ENCODE results near the gene ADISSP.
"Not testable (repeated sequence)": the region's sequence is repeated elsewhere in the genome, so short reads cannot be mapped to it uniquely, and the experiment has no call there.

The ADISSP gene

GRCh38 chr20:3797592-3798372, 30.2 kb upstream of the ADISSP start:
- no peak for DNase-seq

- no peak for DNase-seq
Observed at GRCh38 chr20:3797226-3797545, 29.6 kb upstream of the ADISSP start.

- no peak for DNase-seq
Observed at GRCh38 chr20:3796477-3797225, 29.1 kb upstream of the ADISSP start.

GRCh38 chr20:3795511-3796468, 28.2 kb upstream of the ADISSP start, which contains the start of gene CDC25B:
CDC25B (plus strand) TSS chr20:3796310; CDS start chr20:3796532, 222 bp downstream.
- DNase-seq, result peak; percentile 88

GRCh38 chr20:3794701-3795420, 27.3 kb upstream of the ADISSP start:
- DNase-seq, result no peak

GRCh38 chr20:3794168-3794567, 26.6 kb upstream of the ADISSP start:
- not testable (repeated sequence) for DNase-seq

- not testable (repeated sequence) for DNase-seq
Observed at GRCh38 chr20:3789201-3789600, 21.6 kb upstream of the ADISSP start.

- no peak for DNase-seq
Observed at GRCh38 chr20:3788685-3789155, 21.2 kb upstream of the ADISSP start.

- no peak for DNase-seq
Observed at GRCh38 chr20:3787324-3788014, 19.9 kb upstream of the ADISSP start.

- peak; percentile 43 for DNase-seq
Observed at GRCh38 chr20:3786665-3787323, 19.2 kb upstream of the ADISSP start, which contains the start of gene CENPB. CENPB (minus strand) TSS chr20:3786740; CDS start chr20:3786483, 257 bp downstream.

- DNase-seq, result no peak
Observed at GRCh38 chr20:3786126-3786484, 18.6 kb upstream of the ADISSP start.

GRCh38 chr20:3785240-3786125, 17.9 kb upstream of the ADISSP start:
- no peak for DNase-seq

GRCh38 chr20:3784863-3785239, 17.3 kb upstream of the ADISSP start:
- no peak for DNase-seq

GRCh38 chr20:3784216-3784853, 16.8 kb upstream of the ADISSP start:
- DNase-seq, result no peak

- DNase-seq, result no peak
Observed at GRCh38 chr20:3783511-3784195, 16.1 kb upstream of the ADISSP start.

GRCh38 chr20:3783068-3783489, 15.5 kb upstream of the ADISSP start:
- DNase-seq, result no peak

- no peak for DNase-seq
Observed at GRCh38 chr20:3782597-3782996, 15.0 kb upstream of the ADISSP start.

- peak; percentile 66 for DNase-seq
Observed at GRCh38 chr20:3781153-3781910, 13.8 kb upstream of the ADISSP start, which contains the start of gene SPEF1. SPEF1 (minus strand) TSS chr20:3781448; CDS start chr20:3781287, 161 bp downstream.

Data from NCI-H2029 treated with DMSO at 0.1 percent for 48 hours (cell line).